GM19463 (cell line): ENCODE results near the gene RANBP3.
A peak's percentile ranks its signal among the peaks of the same experiment; 100 is the strongest.
"Not testable (repeated sequence)": the region's sequence is repeated elsewhere in the genome, so short reads cannot be mapped to it uniquely, and the experiment has no call there.

Experiments
- ATAC-seq: cut with Tn5 transposase; IDR thresholded peaks from one replicate; pipeline ENCODE4 v1.9.1; 2021; ENCODE audit warnings: mild to moderate bottlenecking, moderate library complexity; ENCODE audit not compliant: unreplicated experiment

RANBP3 gene, protein sequence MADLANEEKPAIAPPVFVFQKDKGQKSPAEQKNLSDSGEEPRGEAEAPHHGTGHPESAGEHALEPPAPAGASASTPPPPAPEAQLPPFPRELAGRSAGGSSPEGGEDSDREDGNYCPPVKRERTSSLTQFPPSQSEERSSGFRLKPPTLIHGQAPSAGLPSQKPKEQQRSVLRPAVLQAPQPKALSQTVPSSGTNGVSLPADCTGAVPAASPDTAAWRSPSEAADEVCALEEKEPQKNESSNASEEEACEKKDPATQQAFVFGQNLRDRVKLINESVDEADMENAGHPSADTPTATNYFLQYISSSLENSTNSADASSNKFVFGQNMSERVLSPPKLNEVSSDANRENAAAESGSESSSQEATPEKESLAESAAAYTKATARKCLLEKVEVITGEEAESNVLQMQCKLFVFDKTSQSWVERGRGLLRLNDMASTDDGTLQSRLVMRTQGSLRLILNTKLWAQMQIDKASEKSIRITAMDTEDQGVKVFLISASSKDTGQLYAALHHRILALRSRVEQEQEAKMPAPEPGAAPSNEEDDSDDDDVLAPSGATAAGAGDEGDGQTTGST

DNA sequence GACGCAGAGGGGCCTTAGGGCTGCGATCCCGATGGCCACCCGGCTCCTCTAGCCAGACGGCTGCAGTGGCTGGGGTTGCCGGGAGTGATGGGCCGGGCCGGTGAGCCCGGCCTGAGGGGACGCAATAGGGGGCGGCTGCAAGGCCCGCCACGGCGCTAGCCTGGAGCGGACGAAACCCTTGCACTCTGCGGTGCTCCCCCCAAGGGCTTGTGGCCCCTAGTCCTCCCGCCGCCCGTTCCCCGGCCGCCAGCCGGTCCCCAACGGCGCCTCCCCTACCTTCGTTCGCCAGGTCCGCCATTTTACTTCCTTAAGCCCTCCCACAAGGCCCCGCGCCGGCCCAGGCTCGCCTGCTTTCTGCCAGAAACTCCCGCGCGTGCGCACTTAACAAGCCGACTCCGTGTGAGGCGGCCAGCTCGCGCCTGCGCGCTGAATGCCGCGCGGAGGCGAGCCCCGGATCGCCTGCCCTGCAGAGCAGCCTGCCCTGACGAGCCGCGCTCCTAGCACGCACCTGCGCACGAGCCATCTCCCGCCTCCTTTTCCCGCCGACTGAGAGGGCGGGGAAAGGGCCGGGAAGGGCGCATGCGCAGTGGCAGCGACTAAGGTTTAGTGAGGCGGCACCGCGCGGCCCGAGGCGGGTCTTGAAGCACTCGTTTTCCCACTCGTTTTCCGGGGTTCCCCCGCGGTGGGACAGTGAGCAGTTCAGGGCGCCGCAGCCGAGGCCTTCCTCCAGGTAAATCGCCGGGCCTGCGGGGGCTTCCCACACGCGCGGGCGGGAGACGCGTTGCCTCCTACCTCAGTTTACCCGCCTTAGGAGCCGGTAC, at the start of gene RANBP3:
RANBP3 (minus strand) TSS at position 356 of the 821 bp plus-strand sequence; CDS start at position 298, 58 bp downstream.
- peak; percentile 88 for ATAC-seq

DNA sequence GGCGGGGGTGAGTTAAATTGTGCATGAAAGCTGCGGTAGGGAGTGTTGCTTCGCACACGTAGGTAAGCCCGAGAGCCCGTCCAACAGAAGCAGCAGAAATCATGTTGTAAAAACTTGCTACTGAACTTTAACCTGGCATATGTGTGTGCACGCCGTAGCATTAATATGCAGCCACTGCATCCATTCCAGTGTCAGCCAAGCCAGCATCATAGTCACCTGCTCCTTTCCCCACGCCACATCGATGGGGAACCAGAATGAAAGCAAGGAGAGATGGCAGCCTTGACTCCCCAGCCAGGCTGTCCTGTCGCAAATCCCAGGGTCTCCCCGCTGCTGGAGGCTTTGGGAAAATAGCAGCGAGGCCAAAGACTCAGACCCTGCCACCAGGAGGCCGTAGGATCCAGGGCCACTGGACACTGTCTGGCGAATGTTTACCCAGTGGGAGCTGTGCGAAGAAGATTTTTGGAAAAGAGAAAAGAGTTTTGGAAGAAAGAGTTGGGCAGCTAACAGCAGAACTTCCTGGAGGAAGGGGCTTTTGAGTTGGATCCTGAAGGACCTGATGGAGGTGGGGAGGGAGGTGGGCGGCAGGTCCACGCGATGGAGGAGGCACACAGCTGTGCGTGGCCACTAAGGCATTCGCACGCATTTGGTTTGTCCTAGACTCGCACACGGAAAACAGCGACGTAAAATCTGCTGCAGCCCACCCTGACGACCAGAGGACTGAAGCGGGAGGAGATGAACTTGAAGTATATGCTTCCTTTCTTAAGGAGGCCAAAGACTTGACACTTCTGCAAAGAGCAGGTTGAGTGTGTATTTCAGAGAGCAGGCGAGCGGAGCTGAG, 48.7 kb upstream of the RANBP3 start:
- no peak for ATAC-seq

DNA sequence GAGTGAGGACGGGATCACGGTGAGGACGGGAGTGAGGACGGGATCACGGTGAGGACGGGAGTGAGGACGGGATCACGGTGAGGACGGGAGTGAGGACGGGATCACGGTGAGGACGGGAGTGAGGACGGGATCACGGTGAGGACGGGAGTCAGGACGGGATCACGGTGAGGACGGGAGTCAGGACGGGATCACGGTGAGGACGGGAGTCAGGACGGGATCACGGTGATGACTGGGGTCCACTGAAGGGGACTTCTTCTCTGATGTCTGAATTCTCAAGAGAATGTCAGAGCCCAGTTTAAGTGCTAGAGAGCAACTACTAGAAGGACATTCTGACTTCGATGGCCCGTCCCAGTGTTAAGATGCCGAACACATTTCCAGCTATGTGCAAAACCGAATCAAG, 46.8 kb upstream of the RANBP3 start:
- not testable (repeated sequence) for ATAC-seq

DNA sequence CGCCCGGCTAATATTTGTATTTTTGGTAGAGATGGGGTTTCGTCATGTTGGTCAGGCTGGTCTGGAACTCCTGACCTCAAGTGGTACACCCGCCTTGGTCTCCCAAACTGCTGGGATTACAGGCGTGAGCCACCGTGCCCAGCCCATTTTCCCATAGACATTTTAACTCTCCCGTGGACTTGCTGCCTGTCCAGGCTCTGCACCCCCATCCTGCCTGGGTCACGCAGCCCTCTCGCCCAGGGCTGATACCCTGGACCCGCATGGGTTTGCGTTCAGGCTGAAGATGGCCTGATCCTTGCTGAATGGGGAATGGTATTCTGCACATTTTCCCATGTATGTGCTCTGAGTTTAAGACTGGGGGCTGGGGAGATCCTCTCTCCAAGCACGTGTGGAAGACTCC, 46.0 kb upstream of the RANBP3 start:
- no peak for ATAC-seq

DNA sequence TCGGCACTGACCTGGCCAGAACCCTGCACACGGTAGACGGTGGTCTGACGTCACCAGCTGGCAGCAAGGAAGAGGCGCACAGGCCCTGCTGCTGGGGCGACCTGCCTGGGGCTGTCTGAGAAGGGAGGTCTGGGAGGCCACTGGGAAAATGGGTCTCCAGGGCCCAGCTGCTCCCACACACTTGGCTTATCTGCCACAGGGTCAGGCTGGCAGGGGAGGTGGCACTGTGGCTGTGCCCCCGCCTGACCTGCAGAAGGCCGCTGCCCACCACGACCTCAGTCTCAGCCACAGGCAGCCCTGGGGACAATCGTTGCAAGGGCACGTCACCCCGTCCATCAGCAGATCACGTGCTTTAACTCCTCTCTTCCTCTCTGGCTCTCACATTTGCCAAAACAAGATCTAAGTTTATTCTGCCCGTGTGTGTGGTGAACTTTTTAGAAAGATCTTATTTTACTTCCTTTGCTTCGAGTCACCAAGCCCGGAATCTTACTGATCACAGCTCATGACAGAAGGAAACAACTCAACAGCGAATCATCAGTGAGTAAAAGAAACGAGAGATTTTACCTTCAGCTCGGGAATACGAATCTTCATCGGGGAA, 45.2 kb upstream of the RANBP3 start:
- ATAC-seq: no peak

DNA sequence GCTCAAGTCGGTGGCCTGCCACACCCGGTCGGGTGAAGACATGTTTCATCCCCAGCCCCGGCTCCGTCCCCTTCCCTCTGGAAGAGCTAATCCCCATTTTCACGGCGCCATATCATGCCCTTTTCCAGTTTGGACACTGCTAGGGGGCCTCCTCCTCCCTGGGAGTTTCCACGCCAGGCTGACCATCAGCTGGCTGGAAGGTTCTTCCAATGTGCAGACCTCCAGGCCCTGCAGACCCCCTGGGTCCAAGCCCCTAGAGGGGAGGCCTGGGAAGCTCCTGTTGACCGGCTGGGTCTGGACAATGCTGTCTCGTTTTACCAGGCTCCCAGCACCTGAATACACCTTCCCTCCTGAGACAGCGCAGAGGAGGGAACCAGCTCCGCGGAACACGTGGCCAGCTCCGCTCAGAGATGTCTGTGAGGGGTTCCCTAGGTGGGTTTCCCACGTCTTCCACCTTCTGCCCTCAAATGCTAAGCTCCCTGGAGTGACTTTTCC, 44.7 kb upstream of the RANBP3 start:
- no peak for ATAC-seq

DNA sequence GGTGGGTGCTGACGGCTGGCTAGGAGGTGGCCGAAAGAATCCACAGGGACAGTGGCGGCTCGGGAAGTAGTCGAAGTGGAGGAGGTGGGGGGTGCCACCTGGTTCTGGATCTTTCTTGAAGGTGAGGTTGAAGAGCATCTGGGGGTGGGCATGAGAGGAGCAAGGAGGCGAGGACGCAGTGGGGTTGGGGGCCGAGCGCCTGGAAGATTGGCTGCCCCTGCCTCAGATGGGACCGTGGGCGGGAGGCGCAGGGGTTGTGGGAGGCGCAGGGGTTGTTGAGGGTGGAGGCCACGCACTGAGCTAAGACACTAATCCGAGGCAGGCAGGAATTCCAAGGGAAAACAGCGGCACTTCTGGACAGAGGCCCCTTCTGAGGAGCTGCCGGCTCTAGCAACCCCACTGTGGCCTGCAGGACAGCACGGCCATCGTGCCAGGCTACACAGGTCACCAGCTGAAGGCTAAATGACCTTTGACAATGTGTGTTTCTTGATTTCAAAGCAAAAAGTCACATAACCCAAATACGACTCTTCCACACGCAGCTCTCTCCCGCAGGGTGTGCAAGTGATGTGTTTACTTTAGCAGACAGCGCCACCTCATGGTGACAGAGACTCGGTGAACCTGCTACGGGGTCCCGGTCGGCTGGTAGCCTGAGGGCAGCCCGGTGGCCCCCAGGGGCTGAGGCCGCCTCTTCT, 44.1 kb upstream of the RANBP3 start:
- no peak for ATAC-seq

DNA sequence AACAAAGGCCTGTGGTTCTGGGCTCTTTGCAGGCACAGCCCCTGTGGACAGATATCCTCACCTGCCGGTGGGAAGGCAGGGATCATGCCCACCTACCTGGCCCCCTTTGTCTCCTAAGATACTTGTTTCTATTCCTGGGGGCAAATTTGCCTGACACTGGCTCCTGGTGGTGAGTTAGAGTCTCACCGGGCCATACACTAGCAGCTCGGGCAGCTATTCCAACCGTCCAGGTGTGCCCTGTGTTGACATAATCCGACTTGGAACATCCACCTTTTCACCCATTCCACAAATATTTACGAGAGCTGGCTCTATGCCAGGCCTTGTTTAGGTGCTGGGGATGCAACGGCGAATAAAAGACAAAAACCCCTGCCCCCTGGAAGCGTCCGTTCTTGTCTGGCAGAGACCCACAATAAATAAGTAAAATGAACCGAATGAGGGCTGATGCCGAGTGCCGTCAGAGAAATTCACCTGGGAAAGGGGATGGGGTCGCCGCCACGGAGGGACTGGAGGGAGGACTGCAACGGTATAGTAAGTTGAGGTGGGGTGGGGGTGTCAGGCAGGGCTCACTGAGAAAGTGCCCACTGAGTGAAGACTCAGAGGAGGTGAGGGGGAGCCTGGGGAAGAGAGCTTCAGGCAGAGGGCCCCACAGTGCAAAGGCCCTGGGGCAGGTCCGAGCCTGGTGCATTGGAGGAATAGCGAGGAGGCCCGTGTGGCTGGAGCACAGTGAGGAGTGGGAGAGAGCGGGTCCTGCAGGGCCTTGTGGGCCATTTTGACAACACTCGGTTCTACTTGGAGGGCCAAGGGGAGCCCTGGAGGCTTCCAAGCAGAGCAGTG, 43.2 kb upstream of the RANBP3 start:
- ATAC-seq: no peak

DNA sequence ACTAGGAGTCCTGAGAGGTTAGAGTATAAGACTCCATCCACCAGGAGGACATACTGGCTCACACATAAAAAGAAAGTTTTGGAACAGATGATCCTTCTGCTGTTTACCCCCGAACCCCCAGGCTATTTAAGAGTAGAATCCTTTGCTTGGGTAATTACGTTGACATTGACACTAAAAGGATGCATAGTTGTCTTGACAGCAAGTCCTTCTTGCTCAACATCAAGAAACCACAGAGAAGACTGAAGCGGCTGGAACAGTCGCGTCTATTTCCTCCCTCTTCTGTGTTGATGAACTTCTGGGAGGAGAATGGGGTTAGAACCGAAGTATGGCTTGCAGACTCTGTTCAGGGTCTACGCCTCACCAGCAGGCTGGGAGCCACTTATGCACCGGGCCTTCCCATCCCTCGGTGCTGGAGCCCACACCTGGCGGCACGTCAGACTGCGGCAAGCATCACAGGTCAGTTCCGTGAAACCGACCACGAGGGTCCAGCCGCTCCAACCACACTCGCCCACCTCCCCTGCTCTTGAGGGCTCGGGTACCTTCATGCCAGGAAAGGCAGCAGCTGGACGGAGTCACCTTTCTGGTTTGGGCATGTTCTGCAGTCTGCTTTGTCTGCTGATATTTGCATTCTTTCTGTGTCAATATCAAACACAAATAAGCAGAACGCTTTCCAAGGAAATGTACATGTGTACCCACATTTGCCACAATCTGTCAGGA, 42.4 kb upstream of the RANBP3 start:
- ATAC-seq: no peak

DNA sequence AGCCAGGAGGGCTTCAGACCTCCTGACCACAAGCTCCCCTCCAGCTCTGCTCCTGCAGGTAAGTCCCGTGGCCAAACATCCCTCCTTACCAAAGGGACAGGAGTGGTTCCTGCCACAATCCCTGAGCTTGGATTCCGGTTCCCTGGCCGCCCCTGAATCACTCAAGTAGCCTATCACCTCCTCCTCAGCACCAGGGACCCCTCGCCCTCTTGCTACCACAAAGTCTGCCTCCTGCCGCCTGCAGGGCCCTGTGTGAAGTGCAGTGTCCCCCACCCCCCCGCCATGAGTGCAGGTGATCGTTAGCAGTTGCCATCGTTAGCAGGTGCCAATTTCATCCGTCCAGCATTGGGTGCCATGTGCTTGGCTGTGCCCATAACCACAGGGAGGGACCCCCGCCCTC, 40.8 kb upstream of the RANBP3 start:
- no peak for ATAC-seq

DNA sequence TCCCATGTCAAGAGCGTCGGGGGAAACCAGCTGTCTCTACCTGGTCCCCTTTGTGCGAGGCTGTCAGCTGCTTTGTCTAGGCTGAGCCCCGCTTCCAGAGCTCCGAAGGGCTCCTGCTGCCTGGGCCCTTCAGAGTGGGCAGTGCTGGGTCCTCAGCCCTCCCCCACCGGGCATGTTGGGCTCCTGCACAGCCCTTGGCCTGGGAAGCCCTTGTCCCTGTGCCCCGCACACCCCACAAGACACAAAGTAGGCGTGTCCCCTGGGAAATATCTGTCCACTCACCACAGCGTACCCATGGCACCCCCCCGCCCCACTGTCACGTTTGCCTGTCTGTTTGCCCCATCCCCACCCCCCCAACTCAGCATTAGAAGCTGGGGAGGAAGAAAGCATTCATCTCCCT, 39.6 kb upstream of the RANBP3 start:
- ATAC-seq: no peak

DNA sequence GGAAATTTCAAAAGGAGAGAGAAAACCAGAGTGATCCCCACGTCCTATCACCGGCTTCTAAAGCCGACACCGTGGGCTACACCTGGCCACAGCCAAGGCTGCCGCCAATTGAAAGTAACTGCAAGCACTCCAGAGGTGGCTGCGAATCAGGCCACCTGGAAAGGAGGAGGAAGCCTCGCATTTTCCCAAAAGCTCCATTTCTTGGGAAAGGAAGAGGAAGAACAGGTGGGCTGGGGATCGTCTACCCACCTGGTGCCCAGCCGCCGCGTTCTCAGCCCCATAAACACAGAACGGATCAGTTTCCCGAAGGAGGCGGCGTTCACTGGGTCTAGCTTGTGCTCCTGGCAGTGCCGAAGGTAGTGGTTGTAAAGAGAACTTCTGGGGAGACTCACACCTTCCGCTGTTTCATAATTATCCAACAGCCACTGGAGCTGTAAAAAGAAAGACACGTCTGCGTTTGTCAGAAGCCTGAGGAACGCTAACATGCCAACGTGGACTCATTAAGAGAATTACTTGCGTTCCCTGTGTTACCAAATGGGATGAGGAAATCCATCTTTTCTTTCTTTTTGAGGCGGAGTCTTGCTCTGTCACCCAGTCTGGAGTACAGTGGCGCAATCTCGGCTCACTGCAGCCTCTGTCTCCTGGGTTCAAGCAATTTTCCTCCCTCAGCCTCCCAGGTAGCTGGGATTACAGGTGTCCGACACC, 38.1 kb upstream of the RANBP3 start:
- no peak for ATAC-seq

DNA sequence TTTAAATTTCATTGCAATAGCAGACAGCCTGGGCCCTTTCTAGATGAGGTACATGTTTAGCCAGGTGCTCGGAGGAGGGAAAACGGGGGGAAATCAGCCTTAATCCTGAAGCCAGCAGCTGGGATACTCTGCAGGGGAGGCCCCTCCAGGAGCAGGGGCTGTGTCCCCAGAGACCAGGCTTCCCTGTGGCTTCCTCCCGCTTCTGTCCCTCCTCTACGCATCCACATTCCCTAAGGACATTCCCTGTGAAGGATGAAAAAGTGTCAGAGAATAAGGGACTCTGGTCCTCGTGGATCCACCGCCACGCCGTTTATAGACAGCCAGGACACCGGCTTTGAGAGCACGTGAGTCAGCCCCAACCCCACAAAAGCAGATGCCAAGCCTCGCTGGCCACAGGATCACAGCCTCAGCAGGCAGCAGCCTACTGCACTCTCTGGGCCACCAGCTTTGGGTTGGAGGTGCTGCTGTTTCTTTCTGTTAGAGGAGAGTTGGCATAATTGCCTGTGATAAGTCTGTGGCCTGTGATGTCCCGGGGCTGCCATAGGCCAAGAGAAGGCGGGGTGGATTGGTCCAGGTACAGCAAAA, 36.7 kb upstream of the RANBP3 start:
- no peak for ATAC-seq

DNA sequence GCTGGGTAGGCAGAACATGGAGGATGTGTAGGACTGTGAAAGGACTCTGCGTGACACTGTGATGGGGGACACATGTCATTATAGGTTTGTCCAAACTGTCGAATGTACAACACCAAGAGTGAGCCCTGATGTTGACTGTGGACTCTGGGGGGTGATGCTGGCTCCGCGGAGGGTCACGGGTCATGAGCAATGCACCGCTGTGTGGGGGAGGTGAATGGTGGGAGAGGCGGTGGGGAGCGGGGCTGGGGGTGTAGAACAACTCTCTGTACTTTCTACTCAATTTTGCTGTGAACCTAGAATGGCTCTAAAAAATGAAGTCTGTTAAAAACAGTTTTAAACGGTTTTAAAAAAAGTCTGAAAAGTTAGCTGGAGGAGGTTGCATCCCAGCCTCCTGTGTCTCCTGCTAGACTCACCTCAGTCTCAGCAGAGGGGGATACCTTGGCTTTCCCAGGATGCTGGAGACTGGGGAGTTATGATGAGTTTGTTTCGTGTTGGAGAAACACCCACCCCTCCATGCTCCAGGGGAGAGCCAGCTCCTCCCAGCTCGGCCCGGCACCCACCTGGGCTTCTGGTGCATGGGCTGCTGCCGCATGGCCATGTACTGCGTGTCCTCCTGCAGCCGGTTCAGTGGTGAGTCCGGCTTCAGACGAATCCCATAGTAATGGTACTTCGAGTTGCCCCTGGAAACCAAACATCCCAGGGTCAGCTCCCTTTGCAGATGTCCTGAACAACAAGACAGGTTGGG, 34.7 kb upstream of the RANBP3 start:
- ATAC-seq: no peak

DNA sequence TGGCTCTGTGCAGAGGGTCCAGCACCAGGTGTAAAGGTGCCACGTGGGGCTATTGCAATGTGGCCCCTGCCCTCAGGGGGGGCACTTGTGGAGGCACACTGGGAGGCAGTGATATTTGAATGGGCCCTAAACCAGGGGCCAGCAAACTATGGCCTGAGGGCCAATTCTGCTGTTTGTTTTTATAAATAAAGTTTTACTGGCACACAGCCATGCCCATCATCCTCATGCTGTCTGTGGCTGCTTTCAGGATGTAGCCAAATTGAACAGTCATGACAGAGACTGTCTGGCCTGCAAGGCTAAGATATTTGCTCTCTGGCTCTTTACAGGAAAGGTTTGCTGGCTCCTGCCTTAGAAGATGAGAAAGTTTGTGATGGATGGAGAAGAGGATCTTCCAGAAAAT, 33.9 kb upstream of the RANBP3 start:
- ATAC-seq: no peak

DNA sequence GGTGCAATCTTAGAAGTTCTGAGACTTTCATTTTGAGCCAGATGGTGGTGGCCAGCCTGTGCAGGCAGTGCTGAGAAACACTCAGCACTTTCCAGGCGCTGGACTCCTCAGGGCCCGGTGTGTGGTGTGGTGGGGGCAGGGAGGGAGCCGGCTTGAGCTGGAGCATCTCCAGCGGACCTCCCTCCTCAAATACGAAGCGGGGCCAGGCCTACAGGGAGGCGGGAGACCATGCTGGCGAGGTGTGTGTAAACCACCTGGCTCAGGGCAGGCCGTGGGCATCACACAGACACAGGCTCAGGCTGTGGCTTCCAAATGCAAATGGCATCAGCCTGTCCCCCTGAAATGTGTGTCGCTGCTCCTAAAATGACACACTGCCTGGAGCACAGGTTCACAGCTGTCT, 33.3 kb upstream of the RANBP3 start:
- no peak for ATAC-seq

DNA sequence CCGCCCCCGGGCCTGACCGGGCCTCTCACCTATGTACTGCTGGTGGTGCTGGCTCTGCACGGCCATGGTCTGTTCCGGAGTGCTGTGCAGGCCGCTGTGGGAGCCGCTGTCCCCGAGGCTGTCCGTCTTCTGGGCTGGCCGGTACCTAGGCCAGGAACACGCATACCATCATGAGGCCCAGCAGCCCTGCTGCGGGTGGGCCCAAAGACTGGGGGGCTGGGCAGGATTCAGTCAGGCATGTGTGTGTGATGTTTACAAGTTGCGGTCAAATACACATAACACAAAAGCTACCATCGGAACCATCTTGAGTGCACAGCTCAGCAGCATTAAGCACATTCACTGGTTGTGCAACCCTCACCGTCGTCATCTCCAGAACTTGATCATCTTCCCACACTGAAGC, 32.2 kb upstream of the RANBP3 start:
- ATAC-seq: no peak
